GM12864 (cell line): Measurements from ENCODE around the gene C12orf43.

ENCODE experiments used
- DNase-seq: peaks from one replicate; pipeline ENCODE4 v3.0.0-alpha.2; 2011; ENCODE audit warnings: low read depth
- H3K4me3 ChIP-seq: 2 replicates; pipeline ENCODE4 v1.5.1; 2011; ENCODE audit warnings: mild to moderate bottlenecking, low read depth, low read length, control low read depth
- TF ChIP-seq, protein P1 (sequence below): IDR thresholded peaks from 2 replicates; pipeline ENCODE4 v1.5.1; 2011; ENCODE audit warnings: low read depth, mild to moderate bottlenecking, moderate library complexity, low read length, control low read depth, inconsistent platforms; ENCODE audit errors: missing control alignments

The C12orf43 gene

DNA sequence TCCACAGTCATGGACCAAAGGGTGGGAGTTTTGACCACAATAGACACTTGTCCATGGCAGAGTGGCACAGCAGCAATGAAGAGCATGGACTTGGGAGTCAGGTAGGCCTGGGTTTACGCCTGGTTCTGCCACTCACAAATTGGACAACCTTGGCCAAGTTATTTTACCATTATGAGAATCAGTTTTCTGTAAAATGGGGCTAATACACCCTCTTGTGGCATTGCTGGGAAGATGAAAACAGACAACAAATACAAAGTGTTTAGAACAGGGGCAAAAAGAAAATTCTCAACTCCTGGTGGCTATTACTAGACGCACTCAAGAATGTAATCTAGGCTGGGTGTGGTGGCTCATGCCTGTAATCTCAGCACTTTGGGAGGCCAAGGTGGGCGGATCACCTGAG lies 2.6 kb downstream of the C12orf43 start:
- TF ChIP-seq, protein P1, sequence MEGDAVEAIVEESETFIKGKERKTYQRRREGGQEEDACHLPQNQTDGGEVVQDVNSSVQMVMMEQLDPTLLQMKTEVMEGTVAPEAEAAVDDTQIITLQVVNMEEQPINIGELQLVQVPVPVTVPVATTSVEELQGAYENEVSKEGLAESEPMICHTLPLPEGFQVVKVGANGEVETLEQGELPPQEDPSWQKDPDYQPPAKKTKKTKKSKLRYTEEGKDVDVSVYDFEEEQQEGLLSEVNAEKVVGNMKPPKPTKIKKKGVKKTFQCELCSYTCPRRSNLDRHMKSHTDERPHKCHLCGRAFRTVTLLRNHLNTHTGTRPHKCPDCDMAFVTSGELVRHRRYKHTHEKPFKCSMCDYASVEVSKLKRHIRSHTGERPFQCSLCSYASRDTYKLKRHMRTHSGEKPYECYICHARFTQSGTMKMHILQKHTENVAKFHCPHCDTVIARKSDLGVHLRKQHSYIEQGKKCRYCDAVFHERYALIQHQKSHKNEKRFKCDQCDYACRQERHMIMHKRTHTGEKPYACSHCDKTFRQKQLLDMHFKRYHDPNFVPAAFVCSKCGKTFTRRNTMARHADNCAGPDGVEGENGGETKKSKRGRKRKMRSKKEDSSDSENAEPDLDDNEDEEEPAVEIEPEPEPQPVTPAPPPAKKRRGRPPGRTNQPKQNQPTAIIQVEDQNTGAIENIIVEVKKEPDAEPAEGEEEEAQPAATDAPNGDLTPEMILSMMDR, result peak; percentile 16
- no peak overlapping the region for H3K4me3 ChIP-seq
- no peak for DNase-seq

DNA sequence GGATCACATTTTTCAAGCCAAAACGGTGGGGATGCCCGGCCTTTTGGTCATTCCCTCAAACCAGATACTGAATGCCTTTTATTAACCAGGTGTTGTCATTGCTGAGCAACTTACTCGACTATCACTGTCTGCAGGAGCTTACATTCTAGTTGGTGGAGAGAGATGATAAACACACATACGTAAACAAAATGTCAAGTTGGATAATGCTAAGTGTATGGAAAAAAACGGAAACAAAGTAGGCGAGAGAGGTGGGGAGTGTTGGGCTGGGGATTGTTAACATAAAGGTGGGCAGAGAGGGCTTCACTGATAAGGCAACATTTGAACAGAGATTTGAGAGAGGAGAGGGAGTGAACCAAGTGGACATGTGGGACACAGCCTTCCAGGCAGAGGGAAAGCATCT lies 4.5 kb downstream of the C12orf43 start:
- H3K4me3 ChIP-seq, result no peak overlapping the region
- no peak for DNase-seq
- TF ChIP-seq, protein P1, result no peak

DNA sequence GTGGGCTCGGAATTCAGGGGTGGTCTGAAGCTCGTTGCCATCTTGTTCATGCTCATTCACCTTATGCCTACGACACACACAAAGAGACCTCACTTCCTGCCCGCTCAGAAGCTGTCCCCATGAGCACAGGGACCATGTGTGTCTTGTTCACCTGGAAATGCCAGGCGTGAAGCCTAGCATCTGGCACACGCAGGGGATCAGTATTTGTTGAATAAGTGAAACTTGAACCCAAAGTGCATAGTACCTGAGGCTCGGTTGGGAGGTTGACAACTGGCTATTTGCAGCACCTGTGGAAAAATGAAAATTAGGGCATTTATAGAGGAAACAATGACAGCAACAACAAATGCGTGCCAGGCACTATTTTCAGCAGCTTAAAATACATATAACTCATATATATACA lies 5.4 kb downstream of the C12orf43 start:
- TF ChIP-seq, protein P1, result no peak

DNA sequence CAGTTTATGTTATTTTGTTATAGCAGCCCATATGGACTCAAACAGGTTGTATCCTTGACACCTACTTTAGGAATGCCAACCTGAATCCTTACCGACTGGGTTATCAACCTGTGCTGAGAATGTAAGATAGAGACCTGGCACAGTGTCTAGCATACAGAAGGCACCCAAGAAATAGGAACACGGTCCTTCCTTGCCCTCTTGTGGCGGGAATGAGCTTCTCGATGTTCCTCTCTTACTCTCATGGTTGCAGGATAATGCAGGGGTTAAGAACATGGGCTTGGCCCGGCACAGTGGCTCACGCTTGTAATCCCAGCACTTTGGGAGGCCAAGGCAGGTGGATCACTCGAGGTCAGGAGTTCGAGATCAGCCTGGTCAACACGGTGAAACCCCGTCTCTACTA lies 6.5 kb downstream of the C12orf43 start:
- TF ChIP-seq, protein P1, result peak; percentile 20
- no peak overlapping the region for H3K4me3 ChIP-seq
- DNase-seq, result no peak

More for the DNA sequence above, 5.4 kb downstream of the C12orf43 start:
- H3K4me3 ChIP-seq, result no peak overlapping the region
- DNase-seq, result no peak

DNA sequence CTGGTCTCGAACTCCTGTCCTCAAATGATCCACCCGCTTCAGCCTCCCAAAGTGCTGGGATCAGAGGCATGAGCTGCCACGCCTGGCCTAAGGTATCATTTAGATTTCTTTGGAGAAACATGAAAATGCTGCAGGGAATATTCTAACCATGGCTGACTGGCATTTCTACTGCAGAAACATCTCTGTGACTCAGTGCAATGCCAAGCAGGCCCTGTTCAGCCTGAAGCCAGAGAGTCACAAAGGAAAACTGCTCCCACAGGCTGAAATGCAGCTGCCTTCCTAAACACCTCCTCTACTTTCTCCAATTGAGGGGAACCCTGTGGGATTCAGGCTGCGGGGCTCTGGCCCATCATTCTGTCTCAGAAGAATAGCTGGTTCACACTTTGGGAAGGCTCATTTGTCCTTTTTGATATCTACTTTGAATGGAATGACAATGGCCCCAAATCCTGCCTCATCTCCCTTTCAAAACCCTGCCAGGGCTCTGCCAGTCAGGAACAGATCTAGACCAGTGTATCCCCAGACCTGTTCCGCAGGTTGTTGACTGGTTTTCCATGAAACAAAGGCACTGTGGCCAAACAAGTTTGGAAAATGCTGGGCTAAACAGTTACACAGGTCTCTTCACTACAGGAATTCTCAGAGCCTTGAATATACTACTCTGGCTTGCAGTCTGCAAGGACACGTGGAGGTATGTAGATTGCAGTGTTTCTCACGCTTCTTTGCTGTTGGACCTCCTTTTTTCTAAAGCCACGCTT lies 7.8 kb downstream of the C12orf43 start:
- no peak for DNase-seq
- H3K4me3 ChIP-seq, result no peak overlapping the region
- TF ChIP-seq, protein P1, result no peak

DNA sequence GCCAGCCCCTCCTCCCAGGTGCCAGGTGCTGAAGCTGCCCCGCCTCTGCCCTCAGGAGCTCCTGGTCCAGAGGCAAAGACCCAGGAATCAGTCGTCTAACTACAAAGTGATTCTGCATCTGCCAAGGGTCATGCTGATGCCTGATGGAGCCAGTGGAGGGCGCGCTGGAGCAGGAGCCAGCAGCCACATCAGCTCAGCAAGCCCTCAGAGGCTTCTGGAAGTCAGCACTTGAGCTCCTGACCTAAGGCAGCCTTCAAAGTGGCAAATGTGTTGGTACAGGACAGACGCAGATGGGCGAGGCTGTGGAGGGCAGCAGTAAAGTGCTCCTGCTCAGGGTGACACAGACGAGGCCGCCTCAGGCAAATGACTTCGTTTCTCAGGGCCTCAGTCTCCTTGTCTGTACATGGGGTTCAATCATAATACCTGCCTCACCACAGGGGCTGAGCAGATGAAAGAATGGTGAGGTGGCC lies 10.9 kb downstream of the C12orf43 start:
- DNase-seq, result no peak
- H3K4me3 ChIP-seq, result no peak overlapping the region
- TF ChIP-seq, protein P1, result peak; percentile 85
